Measurements from ENCODE around the gene STX10. TPM values are rescaled to one million over a fixed set of nuclear protein-coding genes. Genes with fewer than 3 reads are reported as not detected.
"Not testable (repeated sequence)": the region's sequence is repeated elsewhere in the genome, so short reads cannot be mapped to it uniquely, and the experiment has no call there.

Gene STX10
- total RNA-seq (2014; rRNA removed) = 76.4 and 78.6 TPM in 2 replicates
- polyA plus RNA-seq (2012) = 79.3 TPM

- DNase-seq (ENCODE audit: low read depth) = peak; percentile 93
Observed at GRCh38 chr19:13150187-13150930, at the start of gene STX10, which contains the start of gene IER2. Gene STX10, minus strand, starts transcription at chr19:13150375. Its CDS starts 202 bp downstream, at chr19:13150173. Gene IER2, plus strand, starts transcription at chr19:13150411. Its CDS starts 2,776 bp downstream, at chr19:13153187.

GRCh38 chr19:13198634-13199033 is 48.5 kb upstream of the STX10 start:
- no peak for DNase-seq (ENCODE audit: low read depth)

GRCh38 chr19:13195678-13196077 is 45.5 kb upstream of the STX10 start:
- no peak for DNase-seq (ENCODE audit: low read depth)

- DNase-seq (ENCODE audit: low read depth) = no peak
Observed at GRCh38 chr19:13190781-13191540, 40.8 kb upstream of the STX10 start.

- no peak for DNase-seq (ENCODE audit: low read depth)
Observed at GRCh38 chr19:13189600-13189999, 39.4 kb upstream of the STX10 start.

GRCh38 chr19:13187419-13187818 is 37.2 kb upstream of the STX10 start:
- no peak for DNase-seq (ENCODE audit: low read depth)

- not testable (repeated sequence) for DNase-seq (ENCODE audit: low read depth)
Observed at GRCh38 chr19:13186688-13187087, 36.5 kb upstream of the STX10 start.

- not testable (repeated sequence) for DNase-seq (ENCODE audit: low read depth)
Observed at GRCh38 chr19:13185763-13186657, 35.8 kb upstream of the STX10 start.

GRCh38 chr19:13184926-13185325 is 34.8 kb upstream of the STX10 start:
- not testable (repeated sequence) for DNase-seq (ENCODE audit: low read depth)

GRCh38 chr19:13181747-13182388 is 31.7 kb upstream of the STX10 start:
- no peak for DNase-seq (ENCODE audit: low read depth)

- not testable (repeated sequence) for DNase-seq (ENCODE audit: low read depth)
Observed at GRCh38 chr19:13178291-13178690, 28.1 kb upstream of the STX10 start.

GRCh38 chr19:13177584-13177983 is 27.4 kb upstream of the STX10 start:
- DNase-seq (ENCODE audit: low read depth) = not testable (repeated sequence)

GRCh38 chr19:13176345-13176744 is 26.2 kb upstream of the STX10 start:
- DNase-seq (ENCODE audit: low read depth) = no peak

- no peak for DNase-seq (ENCODE audit: low read depth)
Observed at GRCh38 chr19:13173139-13173737, 23.1 kb upstream of the STX10 start.

- DNase-seq (ENCODE audit: low read depth) = peak; percentile 90
Observed at GRCh38 chr19:13172346-13173138, 22.4 kb upstream of the STX10 start.

- no peak for DNase-seq (ENCODE audit: low read depth)
Observed at GRCh38 chr19:13171146-13171545, 21.0 kb upstream of the STX10 start.

- peak; percentile 59 for DNase-seq (ENCODE audit: low read depth)
Observed at GRCh38 chr19:13169769-13170168, 19.6 kb upstream of the STX10 start.

- DNase-seq (ENCODE audit: low read depth) = not testable (repeated sequence)
Observed at GRCh38 chr19:13166151-13166550, 16.0 kb upstream of the STX10 start.

- no peak for DNase-seq (ENCODE audit: low read depth)
Observed at GRCh38 chr19:13165162-13165997, 15.2 kb upstream of the STX10 start.

All from LHCN-M2 (cell line).